Panc1 (cell line): ENCODE measurements around the gene CPS1. TPM values are rescaled to one million over a fixed set of nuclear protein-coding genes. Genes with fewer than 3 reads are reported as not detected.

Experiments used
- ATAC-seq: fragments of 200-7000 bp; cut with Tn5 transposase; 2 replicates; pipeline ENCODE4 v1.9.1; 2020; ENCODE audit warnings: mild to moderate bottlenecking, moderate library complexity
- BruUV-seq: library from RNA; stranded (reverse); fragments of 400-500 nt; replicated peaks from 2 replicates; lab custom pipeline; 2021; lab: Mats Ljungman, UMichigan
- CTCF ChIA-PET: fragments of 300-600 bp; sonication (Branson Sonifier 250); formaldehyde crosslinking; loops from one replicate; lab custom pipeline; 2022; ENCODE audit warnings: antibody characterized with exemption; lab: Charles Lee
- POLR2A ChIA-PET: fragments of 300-600 bp; sonication (Branson Sonifier 250); formaldehyde crosslinking; loops from one replicate; lab custom pipeline; 2022; ENCODE audit warnings: antibody characterized with exemption; lab: Charles Lee
- DNase-seq: peaks from one replicate; pipeline ENCODE4 v3.0.0-alpha.2; 2010; ENCODE audit warnings: low read depth, low spot score
- H3K27ac ChIP-seq: 2 replicates; pipeline ENCODE4 v1.5.1; 2011; ENCODE audit warnings: mild to moderate bottlenecking, low read length, inconsistent platforms
- H3K27me3 ChIP-seq: fragments of 200-500 bp; sonication (Bioruptor generic); 2 replicates; pipeline ENCODE4 v1.6.0; 2014; ENCODE audit warnings: low read length, inconsistent platforms; ENCODE audit not compliant: control insufficient read depth, insufficient read depth
- H3K36me3 ChIP-seq: fragments of 200-500 bp; sonication (Bioruptor generic); 2 replicates; pipeline ENCODE4 v1.5.1; 2014; ENCODE audit warnings: inconsistent platforms, mild to moderate bottlenecking, low read length, moderate library complexity; ENCODE audit not compliant: control insufficient read depth, insufficient read depth
- H3K4me1 ChIP-seq: 2 replicates; pipeline ENCODE4 v1.5.1; 2011; ENCODE audit warnings: inconsistent platforms, mild to moderate bottlenecking, low read length, moderate library complexity; ENCODE audit not compliant: control insufficient read depth, insufficient read depth
- H3K4me3 ChIP-seq, 2 experiments: 2 replicates each; pipeline ENCODE4 v1.5.1; 2011 to 2012; ENCODE audit warnings: low read depth in 2 of 2, low read length in 2 of 2, mild to moderate bottlenecking in 2 of 2, inconsistent platforms in 1 of 2, moderate library complexity in 1 of 2
- H3K9me3 ChIP-seq: fragments of 200-500 bp; sonication (Bioruptor generic); 2 replicates; pipeline ENCODE4 v1.5.1; 2014; ENCODE audit warnings: low read depth, mild to moderate bottlenecking, inconsistent platforms, low read length, moderate library complexity; ENCODE audit not compliant: control insufficient read depth, insufficient read depth
- POLR2AphosphoS5 ChIP-seq: IDR thresholded peaks from 2 replicates; pipeline ENCODE4 v1.6.1; 2012; ENCODE audit warnings: mild to moderate bottlenecking, low read depth, low read length, moderate library complexity
- SIN3A ChIP-seq: IDR thresholded peaks from 2 replicates; pipeline ENCODE4 v1.6.1; 2012; ENCODE audit warnings: low read depth, mild to moderate bottlenecking, low read length, moderate library complexity, borderline replicate concordance; ENCODE audit not compliant: insufficient read depth
- TCF7L2 ChIP-seq: IDR thresholded peaks from 2 replicates; pipeline ENCODE4 v1.6.1; 2011; ENCODE audit warnings: mild to moderate bottlenecking, low read depth, low read length, inconsistent platforms
- in situ Hi-C: cut with HindIII; loops from 2 replicates; pipeline ENCODE4 v1.10.0; 2016; ENCODE audit warnings: low sequenced_read_pairs, low pct_unique_long_range_greater_than_20kb
- intact Hi-C: fragments of 100-400 bp; cut with micrococcal nuclease; formaldehyde crosslinking; loops from one replicate; pipeline ENCODE4 v1.10.0; 2022; ENCODE audit not compliant: unreplicated experiment
- total RNA-seq: library from RNA; stranded (reverse); gene quantifications from one replicate; pipeline ENCODE4 v1.2.1, GENCODE V29; 2021; ENCODE audit not compliant: unreplicated experiment
- TF ChIP-seq, protein P1 (sequence below): fragments of 450-650 bp; IDR thresholded peaks from 2 replicates; pipeline ENCODE4 v1.5.1; 2017; ENCODE audit warnings: mild to moderate bottlenecking
- TF ChIP-seq, protein P2 (sequence below), 2 experiments: IDR thresholded peaks; 2 replicates each; pipeline ENCODE4 v1.6.1; 2011 to 2012; ENCODE audit warnings: low read depth in 2 of 2, control low read depth in 1 of 2, low read length in 1 of 2, mild to moderate bottlenecking in 1 of 2, moderate library complexity in 1 of 2; ENCODE audit not compliant: insufficient read depth in 1 of 2

The CPS1 gene
- total RNA-seq, 1 experiment from 2014 or later, result 5.1 TPM

DNA sequence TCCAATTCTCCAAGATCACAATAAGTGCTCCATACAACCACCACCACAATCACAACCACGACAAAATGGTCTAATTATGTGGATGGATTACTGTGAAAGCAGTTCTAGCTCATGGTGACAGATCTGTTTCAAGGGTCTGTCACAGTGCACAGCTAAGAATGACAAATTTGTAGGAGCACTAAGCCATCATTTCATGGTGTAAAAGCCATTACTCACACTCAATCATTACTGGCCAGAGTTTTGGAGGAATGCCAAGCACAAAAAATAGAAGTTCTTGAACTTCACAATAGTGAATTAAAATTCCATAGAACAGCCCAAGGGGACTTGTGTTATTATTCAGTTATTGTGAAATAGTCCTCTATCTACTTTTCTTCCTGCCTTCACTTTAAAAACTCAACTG, 2.3 kb downstream of the CPS1 start:
- ATAC-seq (no peak), DNase-seq (no peak)
- Histone ChIP-seq H3K9me3 (no peaks in the 10 kb centered on the region), H3K27me3 (no peaks in the 10 kb centered on the region), H3K36me3 (no peaks in the 10 kb centered on the region), H3K4me3 (no peak overlapping the region), H3K27ac (no peak overlapping the region), H3K4me1 (no peaks in the 10 kb centered on the region)
- ChIA-PET POLR2A (no interaction called here), CTCF (no interaction called here)
- intact Hi-C loops (no loop called here), in situ Hi-C loops (no loop called here)
- TF ChIP-seq, protein P1, sequence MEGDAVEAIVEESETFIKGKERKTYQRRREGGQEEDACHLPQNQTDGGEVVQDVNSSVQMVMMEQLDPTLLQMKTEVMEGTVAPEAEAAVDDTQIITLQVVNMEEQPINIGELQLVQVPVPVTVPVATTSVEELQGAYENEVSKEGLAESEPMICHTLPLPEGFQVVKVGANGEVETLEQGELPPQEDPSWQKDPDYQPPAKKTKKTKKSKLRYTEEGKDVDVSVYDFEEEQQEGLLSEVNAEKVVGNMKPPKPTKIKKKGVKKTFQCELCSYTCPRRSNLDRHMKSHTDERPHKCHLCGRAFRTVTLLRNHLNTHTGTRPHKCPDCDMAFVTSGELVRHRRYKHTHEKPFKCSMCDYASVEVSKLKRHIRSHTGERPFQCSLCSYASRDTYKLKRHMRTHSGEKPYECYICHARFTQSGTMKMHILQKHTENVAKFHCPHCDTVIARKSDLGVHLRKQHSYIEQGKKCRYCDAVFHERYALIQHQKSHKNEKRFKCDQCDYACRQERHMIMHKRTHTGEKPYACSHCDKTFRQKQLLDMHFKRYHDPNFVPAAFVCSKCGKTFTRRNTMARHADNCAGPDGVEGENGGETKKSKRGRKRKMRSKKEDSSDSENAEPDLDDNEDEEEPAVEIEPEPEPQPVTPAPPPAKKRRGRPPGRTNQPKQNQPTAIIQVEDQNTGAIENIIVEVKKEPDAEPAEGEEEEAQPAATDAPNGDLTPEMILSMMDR, result no peak
- TF ChIP-seq TCF7L2, result no peak
- TF ChIP-seq, protein P2, sequence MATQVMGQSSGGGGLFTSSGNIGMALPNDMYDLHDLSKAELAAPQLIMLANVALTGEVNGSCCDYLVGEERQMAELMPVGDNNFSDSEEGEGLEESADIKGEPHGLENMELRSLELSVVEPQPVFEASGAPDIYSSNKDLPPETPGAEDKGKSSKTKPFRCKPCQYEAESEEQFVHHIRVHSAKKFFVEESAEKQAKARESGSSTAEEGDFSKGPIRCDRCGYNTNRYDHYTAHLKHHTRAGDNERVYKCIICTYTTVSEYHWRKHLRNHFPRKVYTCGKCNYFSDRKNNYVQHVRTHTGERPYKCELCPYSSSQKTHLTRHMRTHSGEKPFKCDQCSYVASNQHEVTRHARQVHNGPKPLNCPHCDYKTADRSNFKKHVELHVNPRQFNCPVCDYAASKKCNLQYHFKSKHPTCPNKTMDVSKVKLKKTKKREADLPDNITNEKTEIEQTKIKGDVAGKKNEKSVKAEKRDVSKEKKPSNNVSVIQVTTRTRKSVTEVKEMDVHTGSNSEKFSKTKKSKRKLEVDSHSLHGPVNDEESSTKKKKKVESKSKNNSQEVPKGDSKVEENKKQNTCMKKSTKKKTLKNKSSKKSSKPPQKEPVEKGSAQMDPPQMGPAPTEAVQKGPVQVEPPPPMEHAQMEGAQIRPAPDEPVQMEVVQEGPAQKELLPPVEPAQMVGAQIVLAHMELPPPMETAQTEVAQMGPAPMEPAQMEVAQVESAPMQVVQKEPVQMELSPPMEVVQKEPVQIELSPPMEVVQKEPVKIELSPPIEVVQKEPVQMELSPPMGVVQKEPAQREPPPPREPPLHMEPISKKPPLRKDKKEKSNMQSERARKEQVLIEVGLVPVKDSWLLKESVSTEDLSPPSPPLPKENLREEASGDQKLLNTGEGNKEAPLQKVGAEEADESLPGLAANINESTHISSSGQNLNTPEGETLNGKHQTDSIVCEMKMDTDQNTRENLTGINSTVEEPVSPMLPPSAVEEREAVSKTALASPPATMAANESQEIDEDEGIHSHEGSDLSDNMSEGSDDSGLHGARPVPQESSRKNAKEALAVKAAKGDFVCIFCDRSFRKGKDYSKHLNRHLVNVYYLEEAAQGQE (IDR thresholded peaks at IDR 0.05; ENCODE audit: insufficient read depth in 1 of 2, low read depth in 2 of 2, low read length in 1 of 2), result no peak
- no TSS peak for BruUV-seq

DNA sequence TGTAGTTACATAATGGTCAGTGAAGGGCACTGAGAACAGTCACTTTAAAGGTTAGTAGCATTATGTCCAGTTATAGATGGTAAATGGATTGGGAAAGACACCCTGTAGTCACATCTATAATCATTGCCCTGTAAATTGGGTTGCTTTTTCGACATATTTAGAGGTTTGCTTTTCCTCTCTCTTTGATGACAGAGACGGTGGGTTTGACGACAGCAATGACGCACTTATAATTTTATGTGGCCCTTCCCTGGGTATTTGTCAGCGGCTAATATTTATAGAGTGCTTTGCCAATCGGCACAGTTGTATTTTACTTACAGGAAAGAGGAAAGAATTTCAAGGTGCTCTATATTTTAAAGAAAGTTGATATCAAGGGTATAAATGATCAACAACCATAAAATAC, 2.8 kb downstream of the CPS1 start:
- DNase-seq (no peak), ATAC-seq (no peak)
- Histone ChIP-seq H3K4me3 (no peak overlapping the region), H3K27me3 (no peaks in the 10 kb centered on the region), H3K27ac (no peak overlapping the region), H3K9me3 (no peaks in the 10 kb centered on the region), H3K36me3 (no peaks in the 10 kb centered on the region), H3K4me1 (no peaks in the 10 kb centered on the region)
- in situ Hi-C loops, result no loop called here
- no TSS peak for BruUV-seq
- POLR2A ChIA-PET, result no interaction called here
- intact Hi-C loops, result no loop called here
- no peak for TF ChIP-seq TCF7L2
- TF ChIP-seq, protein P2 (IDR thresholded peaks at IDR 0.05; ENCODE audit: insufficient read depth in 1 of 2, low read depth in 2 of 2, low read length in 1 of 2), result no peak
- TF ChIP-seq, protein P1, result no peak
- TF ChIP-seq POLR2AphosphoS5, result no peak
- TF ChIP-seq SIN3A, result no peak
- CTCF ChIA-PET, result no interaction called here
